GM21360 (cell line): ENCODE data around the gene ZNF33B.
"Not testable (repeated sequence)": the region's sequence is repeated elsewhere in the genome, so short reads cannot be mapped to it uniquely, and the experiment has no call there.

ENCODE experiments used
- ATAC-seq: cut with Tn5 transposase; IDR thresholded peaks from one replicate; pipeline ENCODE4 v1.9.1; 2021; ENCODE audit warnings: mild to moderate bottlenecking, moderate library complexity; ENCODE audit not compliant: unreplicated experiment

The ZNF33B gene

DNA sequence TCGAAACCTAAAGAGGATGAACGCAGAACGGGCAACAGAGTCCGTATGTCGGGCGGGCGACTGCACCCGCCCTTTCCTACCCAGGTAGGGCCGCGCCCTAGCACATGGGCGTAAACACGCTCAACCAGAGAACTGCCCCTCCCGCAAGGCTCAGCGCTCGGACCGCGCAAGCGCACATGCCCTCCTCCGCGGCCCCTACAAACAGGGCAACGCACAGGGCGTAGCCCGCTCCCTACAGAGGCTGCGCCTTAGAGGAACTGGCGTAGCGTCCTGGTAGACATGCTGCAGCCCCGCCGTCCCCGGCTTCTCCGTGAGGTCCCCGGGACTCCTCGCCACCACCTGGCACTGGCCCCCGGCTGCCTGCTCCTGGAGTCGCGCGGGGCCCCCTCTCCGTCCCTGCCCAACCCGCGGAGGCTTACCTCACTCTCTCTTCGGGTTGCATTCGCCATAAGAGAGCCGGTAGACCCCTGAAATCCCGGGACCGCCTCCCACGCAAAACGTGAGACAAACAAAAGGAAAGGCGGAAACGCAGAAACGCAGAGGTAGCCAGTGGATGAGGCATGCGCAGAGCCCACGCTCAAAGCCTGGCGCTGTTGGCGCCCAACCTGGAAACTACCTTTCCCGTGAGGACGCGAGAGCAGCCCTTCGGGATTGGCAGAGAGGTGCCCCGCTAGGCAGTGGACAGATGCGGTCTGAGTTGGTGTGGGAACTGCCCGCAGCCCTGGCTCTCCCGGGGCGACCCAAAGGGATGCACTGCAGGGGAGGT is at the start of gene ZNF33B:
ZNF33B (minus strand) TSS at position 516 of the 766 bp plus-strand sequence. CDS start 1,642 bp downstream, outside the sequence.
- peak; percentile 94 for ATAC-seq

DNA sequence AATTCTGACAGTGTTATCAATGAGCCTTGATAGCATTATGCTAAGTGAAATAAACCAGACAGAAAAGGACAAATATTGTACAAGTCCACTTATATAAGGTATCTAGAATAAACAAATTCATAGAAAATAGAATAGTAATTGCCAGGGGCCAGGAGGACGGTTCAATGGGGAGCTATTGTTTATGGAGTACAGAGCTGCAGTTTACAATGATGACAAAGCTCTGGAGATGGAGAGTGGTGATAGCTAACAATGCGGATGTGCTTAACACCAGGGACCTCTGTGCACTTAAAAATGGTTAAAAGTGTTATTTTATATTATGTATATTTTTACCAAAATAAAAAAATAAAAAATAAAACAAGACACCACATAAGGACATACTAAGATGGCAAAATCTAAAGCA is 46.1 kb upstream of the ZNF33B start:
- ATAC-seq: no peak

DNA sequence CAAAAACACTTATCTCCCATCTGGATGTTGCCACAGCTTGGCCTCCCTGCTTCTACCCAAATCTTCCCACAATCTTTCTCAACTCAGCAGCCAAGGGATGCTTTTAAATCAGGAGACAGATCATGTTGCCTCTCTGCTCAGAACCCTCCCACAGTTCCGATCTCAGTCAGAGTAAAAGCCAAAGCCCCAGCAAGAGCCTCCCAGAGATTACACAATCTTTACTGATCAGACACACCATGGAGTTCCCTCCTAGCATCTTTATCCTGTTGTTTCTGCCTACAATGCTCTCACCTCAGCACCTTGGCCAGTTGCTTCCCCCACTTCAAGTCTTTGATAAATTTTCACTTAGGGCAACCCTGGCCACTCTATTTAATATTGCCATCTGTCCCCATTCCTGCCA is 41.9 kb upstream of the ZNF33B start:
- no peak for ATAC-seq

DNA sequence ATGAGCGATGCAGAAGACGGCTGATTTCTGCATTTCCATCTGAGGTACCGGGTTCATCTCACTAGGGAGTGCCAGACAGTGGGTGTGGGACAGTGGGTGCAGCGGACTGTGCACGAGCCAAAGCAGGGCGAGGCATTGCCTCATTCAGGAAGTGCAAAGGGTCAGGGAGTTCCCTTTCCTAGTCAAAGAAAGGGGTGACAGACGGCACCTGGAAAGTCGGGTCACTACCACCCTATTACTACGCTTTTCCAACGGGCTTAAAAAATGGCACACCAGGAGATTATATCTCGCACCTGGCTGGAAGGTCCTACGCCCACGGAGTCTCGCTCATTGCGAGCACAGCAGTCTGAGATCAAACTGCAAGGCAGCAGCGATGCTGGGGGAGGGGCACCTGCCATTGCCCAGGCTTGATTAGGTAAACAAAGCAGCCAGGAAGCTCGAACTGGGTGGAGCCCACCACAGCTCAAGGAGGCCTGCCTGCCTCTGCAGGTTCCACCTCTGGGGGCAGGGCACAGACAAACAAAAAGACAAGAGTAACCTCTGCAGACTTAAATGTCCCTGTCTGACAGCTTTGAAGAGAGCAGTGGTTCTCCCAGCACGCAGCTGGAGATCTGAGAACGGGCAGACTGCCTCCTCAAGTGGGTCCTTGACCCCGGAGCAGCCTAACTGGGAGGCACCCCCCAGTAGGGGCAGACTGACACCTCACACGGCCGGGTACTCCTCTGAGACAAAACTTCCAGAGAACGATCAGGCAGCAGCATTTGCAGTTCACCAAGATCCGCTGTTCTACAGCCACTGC is 27.0 kb upstream of the ZNF33B start:
- not testable (repeated sequence) for ATAC-seq

DNA sequence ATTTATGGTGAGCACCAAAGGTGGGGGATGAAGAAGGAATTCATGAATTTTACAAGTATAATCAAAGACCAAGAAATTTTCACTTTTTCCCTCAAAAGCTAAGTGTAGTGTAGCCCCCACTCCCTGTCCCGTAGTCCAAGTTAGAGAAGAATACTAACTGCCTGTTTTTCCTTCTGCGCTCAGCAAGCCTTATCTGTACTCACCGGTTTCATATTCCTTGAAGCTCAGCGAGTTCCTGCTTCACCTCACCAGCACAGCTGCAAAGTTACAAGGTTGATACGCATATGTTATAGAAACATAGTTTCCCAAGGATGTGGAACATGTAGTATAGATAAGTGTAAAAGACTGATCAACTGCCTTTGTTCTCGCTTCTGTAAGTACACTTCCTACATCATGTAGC is 16.0 kb upstream of the ZNF33B start:
- no peak for ATAC-seq

DNA sequence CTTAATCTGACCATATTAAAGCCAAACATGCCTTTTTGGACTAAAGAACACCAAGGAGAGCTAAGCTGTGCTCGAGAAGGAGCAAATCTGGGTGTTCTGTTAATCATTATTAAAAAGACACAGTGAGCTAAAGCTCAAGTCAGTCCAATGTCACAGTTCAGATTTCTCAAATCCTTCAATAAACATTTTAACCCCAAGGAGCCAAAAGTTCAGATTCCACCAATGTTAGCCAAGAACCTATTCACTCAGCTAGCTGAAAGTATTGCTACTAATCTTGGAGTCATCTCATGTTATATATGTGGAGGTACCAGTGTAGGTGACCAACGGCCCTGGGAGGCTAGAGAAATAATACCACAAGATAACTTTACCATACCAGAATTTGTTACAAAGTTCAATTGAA is 14.5 kb upstream of the ZNF33B start:
- no peak for ATAC-seq

DNA sequence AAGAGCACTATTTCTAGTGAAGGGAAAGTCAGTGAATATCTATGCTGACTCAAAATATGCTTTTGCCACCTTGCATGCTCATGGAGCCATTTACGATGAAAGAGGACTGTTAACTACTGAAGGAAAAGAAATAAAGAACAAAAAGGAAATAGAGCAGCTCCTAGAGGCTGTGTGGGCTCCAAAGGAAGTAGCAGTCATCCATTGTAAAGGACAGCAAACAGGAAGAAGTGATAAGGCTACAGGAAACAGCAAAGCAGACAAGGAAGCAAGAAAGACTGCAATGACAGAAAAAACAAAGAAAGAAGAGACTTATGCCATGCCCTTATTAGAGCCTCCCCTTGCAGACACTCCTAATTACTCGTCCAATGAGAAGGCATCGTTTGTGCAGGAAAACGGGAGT is 12.0 kb upstream of the ZNF33B start:
- ATAC-seq: no peak

DNA sequence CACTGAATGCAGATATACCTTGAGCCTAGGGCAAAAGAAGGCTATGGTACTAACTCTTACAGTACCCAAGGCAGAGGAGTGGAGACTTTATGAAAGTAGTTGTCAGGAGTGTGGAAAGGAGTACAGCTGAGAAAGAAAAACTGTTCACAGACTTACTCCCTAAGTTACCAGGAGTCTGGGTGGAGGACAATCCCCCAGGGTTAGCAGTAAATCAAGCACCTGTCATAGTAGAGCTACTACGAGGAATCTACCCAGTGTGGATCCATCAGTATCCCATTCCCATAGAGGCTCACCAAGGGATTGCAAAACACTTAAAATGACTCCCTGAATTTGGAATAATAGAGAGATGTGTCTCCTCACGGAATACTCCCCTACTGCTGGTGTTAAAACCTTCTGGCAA is 10.1 kb upstream of the ZNF33B start:
- ATAC-seq: no peak

DNA sequence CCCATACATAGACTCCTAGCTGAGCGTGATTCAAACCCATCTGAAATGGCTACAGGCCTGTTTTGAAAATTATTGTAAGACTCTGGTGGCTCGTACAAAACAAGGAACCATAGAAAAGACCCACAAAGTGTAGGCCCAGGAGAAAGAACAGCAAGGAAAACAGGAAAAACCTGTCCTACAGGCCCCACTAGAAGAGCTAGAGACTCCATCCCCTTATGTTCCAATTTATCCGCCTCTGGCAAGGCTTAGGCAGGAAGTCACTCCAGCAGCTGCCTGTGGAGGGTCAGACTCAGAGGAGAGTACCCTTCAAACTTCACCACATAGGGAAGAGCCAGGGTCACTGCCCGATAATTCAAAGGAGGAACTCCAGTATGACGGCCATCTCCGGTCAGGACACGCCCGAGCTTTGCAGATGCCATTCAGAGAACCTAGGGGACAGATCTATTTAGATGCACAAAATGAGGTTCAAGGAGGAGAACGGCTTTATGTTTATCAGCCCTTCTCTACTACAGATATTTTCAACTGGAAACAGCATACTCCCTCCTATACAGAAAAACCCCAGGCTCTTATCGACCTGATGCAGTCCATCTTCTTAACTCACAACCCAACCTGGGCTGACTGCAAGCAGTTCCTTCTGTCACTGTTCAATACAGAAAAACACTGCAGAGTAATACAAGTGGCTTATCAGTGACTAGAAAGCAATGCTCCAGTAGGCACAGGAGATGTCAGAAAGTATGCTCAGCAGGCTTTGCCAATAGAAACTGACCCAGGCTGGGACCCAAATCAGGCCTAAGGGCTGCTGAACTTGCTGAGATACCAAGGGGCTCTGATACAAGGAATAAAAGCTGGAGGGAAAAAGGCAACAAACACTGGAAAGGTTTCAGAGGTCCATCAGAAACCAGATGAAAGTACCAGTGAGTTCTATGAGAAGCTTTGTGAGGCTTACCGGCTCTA is 8.6 kb upstream of the ZNF33B start:
- no peak for ATAC-seq

DNA sequence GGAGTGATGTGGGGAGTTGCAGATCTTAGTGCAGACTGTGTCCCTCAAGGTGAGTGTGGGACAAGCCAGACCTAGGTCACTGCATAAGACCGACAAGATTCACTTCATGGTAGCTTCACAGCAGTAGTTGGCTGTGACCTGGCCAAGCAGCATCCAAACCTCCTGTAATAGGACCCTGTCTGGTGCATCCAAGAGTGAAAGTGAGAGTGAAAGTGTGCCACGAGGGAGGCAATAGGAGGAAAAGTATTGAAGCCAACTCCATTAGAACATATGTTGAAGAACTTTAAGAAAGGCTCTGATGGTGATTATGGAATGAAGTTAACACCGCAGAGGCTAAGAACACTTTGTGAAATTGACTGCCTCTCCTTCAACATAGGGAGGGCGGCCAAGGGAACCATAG is 7.8 kb upstream of the ZNF33B start:
- ATAC-seq: no peak

DNA sequence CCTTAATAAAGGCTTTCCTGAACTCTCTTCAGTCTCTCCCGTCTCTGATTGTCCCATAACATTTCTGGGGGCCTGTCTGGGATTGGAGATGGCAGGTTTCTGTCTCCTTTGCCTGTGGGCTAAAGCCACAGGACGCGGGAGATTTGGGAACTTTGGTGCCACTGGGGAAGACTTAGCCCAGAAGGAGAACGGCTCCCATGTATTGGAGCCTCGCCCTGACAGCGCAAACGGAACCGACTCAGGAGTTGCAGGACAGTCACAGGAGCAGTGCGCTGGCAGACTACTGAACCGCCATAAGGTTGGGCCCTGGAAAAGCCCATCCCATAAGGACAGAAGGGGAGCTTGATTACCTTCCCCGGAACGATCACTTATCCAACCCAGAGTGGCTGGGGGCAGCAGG is 7.1 kb upstream of the ZNF33B start:
- ATAC-seq: no peak

DNA sequence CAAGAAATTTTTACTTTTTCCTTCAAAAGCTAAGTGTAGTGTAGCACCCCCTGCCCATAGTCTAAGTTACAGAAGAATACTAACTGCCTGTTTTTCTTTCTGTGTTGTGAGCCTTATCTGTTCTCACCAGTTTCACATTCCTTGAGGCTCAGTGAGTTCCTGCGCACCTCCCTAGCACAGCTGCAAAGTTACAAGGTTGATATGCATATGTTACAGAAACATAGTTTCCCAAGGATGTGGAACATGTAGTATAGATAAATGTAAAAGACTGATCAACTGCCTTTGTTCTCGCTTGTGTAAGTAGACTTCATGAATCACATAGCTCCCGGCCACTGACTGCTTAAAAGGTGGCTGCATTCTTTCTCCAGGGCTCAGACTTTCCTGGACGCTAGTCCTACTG is 6.7 kb upstream of the ZNF33B start:
- ATAC-seq: no peak

DNA sequence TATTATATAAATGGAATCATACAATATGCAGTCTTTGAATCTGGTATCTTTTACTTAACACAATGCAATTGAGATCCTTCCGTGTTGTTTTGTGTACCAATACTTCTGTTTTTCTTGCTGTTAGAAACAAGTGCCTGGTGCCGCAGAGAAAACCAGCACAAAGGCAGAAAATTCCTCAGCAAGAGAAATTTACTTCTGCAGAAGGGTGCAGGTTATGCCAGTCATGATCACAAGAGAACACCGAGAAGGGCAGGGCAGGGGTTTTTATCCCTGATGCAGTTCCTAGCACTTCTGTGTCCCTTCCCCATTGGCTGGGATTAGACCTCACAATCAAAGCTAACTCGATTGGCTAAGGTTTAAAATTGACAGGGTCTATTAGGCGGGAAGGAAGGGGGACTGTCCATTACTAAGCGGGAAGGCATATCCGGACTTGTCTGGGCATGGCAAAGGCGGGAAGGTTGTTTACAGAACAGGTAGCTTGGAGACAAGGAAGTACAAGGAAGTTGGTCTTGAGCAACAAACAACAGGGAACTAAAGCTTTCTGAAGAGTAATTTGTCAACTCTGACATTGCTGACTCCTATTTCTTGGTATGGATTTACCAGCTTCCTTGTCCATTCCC is 2.4 kb upstream of the ZNF33B start:
- no peak for ATAC-seq

DNA sequence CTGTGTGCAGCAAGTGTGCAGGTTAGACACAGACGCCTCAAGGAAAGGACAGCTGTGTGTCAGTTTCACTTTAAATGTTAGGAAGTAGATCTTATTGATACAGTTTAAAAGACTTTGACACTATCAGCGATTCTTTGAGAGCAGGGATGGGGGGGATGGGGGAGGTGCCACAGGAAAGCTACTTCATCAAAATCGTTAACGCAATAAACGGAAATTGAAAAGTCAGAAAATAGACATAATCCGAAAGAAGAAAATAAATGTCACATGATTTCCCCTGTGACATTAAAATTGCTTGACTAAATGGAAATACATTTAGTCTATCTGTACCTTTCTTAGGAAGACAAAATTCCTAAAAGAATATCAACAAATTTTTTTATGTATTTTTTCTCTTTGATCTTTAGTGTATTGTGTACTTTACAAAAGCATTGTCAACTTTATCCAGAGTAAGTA is 476 bp upstream of the ZNF33B start:
- no peak for ATAC-seq

DNA sequence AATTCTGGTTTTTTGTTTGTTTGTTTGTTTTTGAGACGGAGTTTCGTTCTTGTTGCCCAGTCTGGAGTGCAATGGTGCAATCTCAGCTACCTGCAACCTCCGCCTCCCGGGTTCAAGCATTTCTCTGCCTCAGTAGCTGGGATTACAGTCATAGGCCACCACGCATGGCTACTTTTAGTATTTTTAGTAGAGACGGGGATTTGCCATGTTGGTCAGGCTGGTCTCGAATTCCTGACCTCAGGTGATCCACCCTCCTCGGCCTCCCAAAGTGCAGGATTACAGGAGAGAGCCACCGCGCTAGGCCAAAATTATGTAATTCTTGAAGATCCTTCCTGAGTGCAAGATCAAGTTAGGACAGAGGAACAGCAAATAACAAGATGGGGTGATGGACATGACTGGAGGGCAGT is 719 bp downstream of the ZNF33B start:
- ATAC-seq: no peak

DNA sequence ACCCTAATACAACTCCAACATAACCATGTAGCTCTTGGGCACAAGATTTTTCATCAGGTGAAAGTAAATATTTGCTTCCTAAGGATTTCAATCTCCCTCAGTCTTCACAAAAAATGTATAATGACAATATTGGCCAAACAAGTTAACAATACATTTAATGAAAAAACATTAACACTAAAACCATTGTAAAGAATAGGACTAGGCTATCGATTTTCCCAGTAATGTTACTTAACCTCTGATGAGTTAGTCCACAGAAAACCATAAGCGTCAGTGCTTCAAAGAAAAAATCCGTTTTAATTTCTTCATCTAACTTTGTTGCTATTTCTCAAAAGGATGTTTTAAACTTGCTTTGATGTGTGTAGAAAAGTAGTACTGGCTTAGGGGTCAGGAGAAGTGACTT is 1.2 kb downstream of the ZNF33B start:
- ATAC-seq: no peak

DNA sequence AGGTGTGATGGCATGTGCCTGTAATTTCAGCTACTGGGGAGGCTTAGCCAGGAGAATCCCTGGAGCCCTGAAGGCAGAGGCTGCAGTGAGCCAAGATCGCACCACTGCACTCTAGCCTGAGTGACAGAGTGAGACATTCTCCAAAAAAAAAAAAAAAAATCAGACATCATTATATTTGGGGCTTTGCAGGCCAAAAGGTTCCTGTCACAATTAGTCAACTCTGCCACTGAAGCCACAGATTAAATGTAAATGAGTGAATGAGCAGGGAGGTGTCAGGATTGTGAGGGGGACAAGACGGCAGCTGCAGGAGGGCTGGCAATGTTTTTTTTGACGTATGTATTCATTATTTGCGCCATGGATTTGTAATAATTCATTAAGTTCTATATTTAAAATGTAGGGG is 3.3 kb downstream of the ZNF33B start:
- ATAC-seq: no peak

DNA sequence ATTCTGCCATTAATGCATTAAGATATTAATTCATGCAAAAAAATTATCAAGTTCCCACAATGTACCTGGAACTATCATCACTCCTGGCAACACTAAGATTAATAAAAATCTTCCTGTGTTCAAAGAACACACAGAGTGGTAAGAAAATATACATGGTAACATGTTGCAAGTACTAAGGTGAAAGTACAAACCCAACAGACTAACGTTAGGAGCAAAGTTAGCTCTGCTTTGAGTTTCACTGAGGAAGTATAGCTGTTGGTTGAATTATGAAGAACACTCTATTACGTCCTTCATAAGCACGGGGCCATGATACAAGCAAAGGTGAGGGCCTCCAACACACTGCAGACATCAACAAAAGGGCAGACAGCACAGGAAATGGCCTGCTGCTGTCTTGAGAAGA is 5.8 kb downstream of the ZNF33B start:
- no peak for ATAC-seq

DNA sequence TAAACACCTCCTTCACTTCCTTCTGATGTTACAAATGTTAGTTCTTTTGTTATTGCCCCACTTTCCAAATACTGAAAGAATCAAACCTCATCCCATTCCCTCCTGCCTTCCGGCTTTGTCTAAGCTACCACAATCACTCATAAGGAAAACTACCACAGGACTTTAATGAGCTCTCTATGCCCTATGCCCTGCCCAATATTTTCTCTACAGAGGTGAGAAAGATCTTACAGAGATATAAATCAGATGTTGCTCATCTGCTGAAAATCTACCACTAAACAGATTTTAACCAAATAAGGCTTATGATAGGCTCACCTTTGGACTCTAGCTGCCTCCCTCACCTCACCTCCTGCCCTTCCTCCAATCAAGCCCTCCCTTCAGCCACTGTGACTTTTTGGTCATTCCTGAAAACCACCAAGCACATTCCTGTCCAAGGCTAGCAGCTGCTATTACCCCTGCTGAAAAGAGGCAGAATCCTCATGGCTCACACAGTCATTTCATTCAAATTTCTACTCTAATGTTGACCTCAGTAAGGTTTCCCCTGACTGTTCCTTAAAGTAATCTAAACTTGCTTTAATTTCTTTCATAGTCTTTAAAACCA is 7.7 kb downstream of the ZNF33B start:
- no peak for ATAC-seq

DNA sequence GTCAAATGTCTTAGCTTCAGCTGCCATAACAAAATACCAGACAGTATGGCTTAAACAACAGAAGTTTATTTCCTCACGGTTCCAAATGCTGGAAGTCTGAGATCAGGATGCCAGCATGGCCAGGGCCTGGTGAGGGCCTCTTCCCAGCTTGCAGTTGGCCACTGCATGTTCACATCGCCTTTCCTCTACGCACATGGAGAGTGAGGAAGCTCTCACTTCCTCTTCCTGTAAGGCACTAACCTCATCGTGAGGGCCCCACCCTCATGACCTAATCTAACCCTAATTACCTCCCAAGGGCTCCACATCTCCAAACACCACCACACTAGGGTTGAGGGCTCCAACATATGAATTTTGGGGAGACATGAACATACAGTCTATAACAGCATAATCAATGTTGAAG is 14.4 kb downstream of the ZNF33B start:
- ATAC-seq: no peak
